Measurements from ENCODE around the gene TMEM178A. TPM values are rescaled to one million over a fixed set of nuclear protein-coding genes. Genes with fewer than 3 reads are reported as not detected.

TMEM178A gene
- total RNA-seq, 1 donor from 2014 or later = 28.7 TPM

DNA sequence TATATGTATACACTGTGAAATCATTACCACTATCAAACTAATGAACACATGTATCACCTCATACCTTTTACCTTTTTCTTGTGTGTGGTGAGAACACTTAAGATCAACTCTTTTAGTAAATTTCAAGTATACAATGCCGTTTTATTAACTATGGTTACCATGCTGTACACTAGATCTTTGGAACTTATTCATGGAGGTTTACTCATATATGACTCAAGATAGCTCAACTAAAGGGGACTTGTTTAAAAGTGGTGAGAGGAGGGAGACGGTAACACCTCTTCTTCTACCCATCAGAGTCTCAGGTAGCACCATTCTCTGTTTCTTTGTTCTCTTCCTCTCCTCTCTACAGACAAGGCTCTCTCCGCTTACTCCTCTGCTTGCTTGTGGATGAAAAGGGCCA lies 36.1 kb upstream of the TMEM178A start:
- Histone ChIP-seq H4K20me1 (ENCODE audit: insufficient read depth, low read length) (no peaks in the 10 kb centered on the region), H3K4me2 (ENCODE audit: low read length) (no peak overlapping the region), H3K4me3 (ENCODE audit: insufficient read depth, low read depth, low read length) (no peak overlapping the region), H3K79me2 (ENCODE audit: insufficient read depth, low read length) (no peaks in the 10 kb centered on the region), H2AFZ (ENCODE audit: low read depth, low read length) (no peak overlapping the region), H3K36me3 (ENCODE audit: insufficient read depth, low read length) (no peaks in the 10 kb centered on the region), H3K9ac (ENCODE audit: low read length) (no peak overlapping the region), H3K4me1 (ENCODE audit: insufficient read depth, low read length) (peaks cover 30% of the 10 kb centered on the region), H3K27me3 (ENCODE audit: insufficient read depth, low read length) (no peaks in the 10 kb centered on the region), H3K27ac (ENCODE audit: low read depth, low read length) (no peak overlapping the region), H3K9me3 (ENCODE audit: insufficient read depth, low read depth, low read length) (no peaks in the 10 kb centered on the region)
- H3K4me3 Mint-ChIP-seq (ENCODE audit: unreplicated experiment) = no peak overlapping the region
- no peak for DNase-seq (ENCODE audit: low read depth)
- H3K27ac Mint-ChIP-seq (ENCODE audit: unreplicated experiment) = no peak overlapping the region
- H3K36me3 Mint-ChIP-seq (ENCODE audit: low read depth, unreplicated experiment) = no peaks in the 10 kb centered on the region
- H3K4me1 Mint-ChIP-seq (ENCODE audit: low read depth, unreplicated experiment) = peaks cover 37% of the 10 kb centered on the region
- no peaks in the 10 kb centered on the region for H3K27me3 Mint-ChIP-seq (ENCODE audit: low read depth, unreplicated experiment)
- FAIRE-seq = no peak
- TF ChIP-seq EZH2 (IDR thresholded peaks at IDR 0.05; ENCODE audit: insufficient read depth, low read length) = no peak
- TF ChIP-seq, protein P1, sequence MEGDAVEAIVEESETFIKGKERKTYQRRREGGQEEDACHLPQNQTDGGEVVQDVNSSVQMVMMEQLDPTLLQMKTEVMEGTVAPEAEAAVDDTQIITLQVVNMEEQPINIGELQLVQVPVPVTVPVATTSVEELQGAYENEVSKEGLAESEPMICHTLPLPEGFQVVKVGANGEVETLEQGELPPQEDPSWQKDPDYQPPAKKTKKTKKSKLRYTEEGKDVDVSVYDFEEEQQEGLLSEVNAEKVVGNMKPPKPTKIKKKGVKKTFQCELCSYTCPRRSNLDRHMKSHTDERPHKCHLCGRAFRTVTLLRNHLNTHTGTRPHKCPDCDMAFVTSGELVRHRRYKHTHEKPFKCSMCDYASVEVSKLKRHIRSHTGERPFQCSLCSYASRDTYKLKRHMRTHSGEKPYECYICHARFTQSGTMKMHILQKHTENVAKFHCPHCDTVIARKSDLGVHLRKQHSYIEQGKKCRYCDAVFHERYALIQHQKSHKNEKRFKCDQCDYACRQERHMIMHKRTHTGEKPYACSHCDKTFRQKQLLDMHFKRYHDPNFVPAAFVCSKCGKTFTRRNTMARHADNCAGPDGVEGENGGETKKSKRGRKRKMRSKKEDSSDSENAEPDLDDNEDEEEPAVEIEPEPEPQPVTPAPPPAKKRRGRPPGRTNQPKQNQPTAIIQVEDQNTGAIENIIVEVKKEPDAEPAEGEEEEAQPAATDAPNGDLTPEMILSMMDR (IDR thresholded peaks at IDR 0.05; ENCODE audit: insufficient read depth, low read depth, low read length) = no peak
- H3K9me3 Mint-ChIP-seq (ENCODE audit: unreplicated experiment) = no peaks in the 10 kb centered on the region

DNA sequence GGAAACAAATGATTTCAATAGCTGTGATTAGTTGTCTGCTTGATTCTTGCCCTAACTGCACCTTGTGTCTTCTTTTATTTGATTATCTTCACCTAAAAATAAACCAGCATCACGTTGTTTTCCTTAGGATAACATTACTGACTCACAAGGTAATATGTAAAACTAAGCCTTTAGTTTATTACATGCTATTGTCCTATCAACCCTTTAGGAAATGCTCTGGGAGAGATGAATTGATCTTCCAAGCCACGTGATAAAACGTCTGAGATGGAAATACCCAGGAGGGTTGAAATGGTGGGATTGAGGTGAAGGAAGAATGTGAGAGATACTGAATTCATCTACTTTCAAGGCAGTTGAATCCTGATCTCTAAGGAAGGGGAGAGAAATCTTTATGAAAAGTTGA lies 34.5 kb upstream of the TMEM178A start:
- DNase-seq (ENCODE audit: low read depth) (peak; percentile 59), FAIRE-seq (peak; percentile 20)
- Mint-ChIP-seq H3K4me1 (ENCODE audit: low read depth, unreplicated experiment) (peaks cover 31% of the 10 kb centered on the region), H3K36me3 (ENCODE audit: low read depth, unreplicated experiment) (no peaks in the 10 kb centered on the region), H3K27ac (ENCODE audit: unreplicated experiment) (peak overlapping the region; percentile 94), H3K9me3 (ENCODE audit: unreplicated experiment) (peaks cover 2% of the 10 kb centered on the region), H3K4me3 (ENCODE audit: unreplicated experiment) (no peak overlapping the region), H3K27me3 (ENCODE audit: low read depth, unreplicated experiment) (no peaks in the 10 kb centered on the region)
- TF ChIP-seq EZH2 (IDR thresholded peaks at IDR 0.05; ENCODE audit: insufficient read depth, low read length) = no peak
- TF ChIP-seq, protein P1 (IDR thresholded peaks at IDR 0.05; ENCODE audit: insufficient read depth, low read depth, low read length) = no peak
- Histone ChIP-seq H3K4me2 (ENCODE audit: low read length) (peak overlapping the region; percentile 49), H2AFZ (ENCODE audit: low read depth, low read length) (no peak overlapping the region), H3K27me3 (ENCODE audit: insufficient read depth, low read length) (no peaks in the 10 kb centered on the region), H3K4me3 (ENCODE audit: insufficient read depth, low read depth, low read length) (no peak overlapping the region), H3K36me3 (ENCODE audit: insufficient read depth, low read length) (no peaks in the 10 kb centered on the region), H3K9me3 (ENCODE audit: insufficient read depth, low read depth, low read length) (no peaks in the 10 kb centered on the region), H4K20me1 (ENCODE audit: insufficient read depth, low read length) (no peaks in the 10 kb centered on the region), H3K79me2 (ENCODE audit: insufficient read depth, low read length) (no peaks in the 10 kb centered on the region), H3K4me1 (ENCODE audit: insufficient read depth, low read length) (peaks cover 30% of the 10 kb centered on the region), H3K9ac (ENCODE audit: low read length) (peak overlapping the region; percentile 66), H3K27ac (ENCODE audit: low read depth, low read length) (peak overlapping the region; percentile 96)

DNA sequence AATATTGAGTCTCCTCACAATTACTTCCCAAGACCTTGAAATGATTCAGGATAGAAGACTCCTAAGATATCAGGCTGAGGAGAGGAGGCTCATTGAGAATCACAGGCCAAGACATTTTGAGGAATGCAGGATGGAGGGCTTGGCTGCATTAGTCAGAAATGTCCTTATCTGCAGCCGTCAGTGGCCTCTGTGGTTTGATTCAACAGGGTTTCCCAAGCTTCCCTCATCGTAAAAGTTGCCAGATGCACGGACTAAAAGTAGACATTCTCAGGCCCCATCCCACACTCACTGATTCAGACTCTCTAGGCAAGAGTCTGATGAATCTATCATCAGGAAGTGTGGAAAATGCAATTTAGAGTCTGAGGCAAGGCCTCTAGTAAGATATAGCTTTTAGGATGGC lies 34.0 kb upstream of the TMEM178A start:
- no peaks in the 10 kb centered on the region for H3K27me3 ChIP-seq (ENCODE audit: insufficient read depth, low read length)
- Mint-ChIP-seq H3K36me3 (ENCODE audit: low read depth, unreplicated experiment) (no peaks in the 10 kb centered on the region), H3K4me1 (ENCODE audit: low read depth, unreplicated experiment) (peaks cover 31% of the 10 kb centered on the region), H3K9me3 (ENCODE audit: unreplicated experiment) (peaks cover 2% of the 10 kb centered on the region), H3K27me3 (ENCODE audit: low read depth, unreplicated experiment) (no peaks in the 10 kb centered on the region), H3K27ac (ENCODE audit: unreplicated experiment) (peak overlapping the region; percentile 94), H3K4me3 (ENCODE audit: unreplicated experiment) (no peak overlapping the region)
- peak; percentile 100 for DNase-seq (ENCODE audit: low read depth)
- no peak overlapping the region for H3K4me3 ChIP-seq (ENCODE audit: insufficient read depth, low read depth, low read length)
- FAIRE-seq = peak; percentile 99
- H4K20me1 ChIP-seq (ENCODE audit: insufficient read depth, low read length) = no peaks in the 10 kb centered on the region
- H3K4me2 ChIP-seq (ENCODE audit: low read length) = peak overlapping the region; percentile 49
- no peaks in the 10 kb centered on the region for H3K79me2 ChIP-seq (ENCODE audit: insufficient read depth, low read length)
- H3K27ac ChIP-seq (ENCODE audit: low read depth, low read length) = peak overlapping the region; percentile 96
- H3K9ac ChIP-seq (ENCODE audit: low read length) = peak overlapping the region; percentile 68
- no peaks in the 10 kb centered on the region for H3K9me3 ChIP-seq (ENCODE audit: insufficient read depth, low read depth, low read length)
- no peak overlapping the region for H2AFZ ChIP-seq (ENCODE audit: low read depth, low read length)
- no peak for TF ChIP-seq EZH2 (IDR thresholded peaks at IDR 0.05; ENCODE audit: insufficient read depth, low read length)
- TF ChIP-seq, protein P1 (IDR thresholded peaks at IDR 0.05; ENCODE audit: insufficient read depth, low read depth, low read length) = no peak
- H3K36me3 ChIP-seq (ENCODE audit: insufficient read depth, low read length) = no peaks in the 10 kb centered on the region
- peaks cover 30% of the 10 kb centered on the region for H3K4me1 ChIP-seq (ENCODE audit: insufficient read depth, low read length)
